Keratinocyte (primary cell): ENCODE results near the gene PCNT. TPM values are rescaled to one million over a fixed set of nuclear protein-coding genes. Genes with fewer than 3 reads are reported as not detected.

Source experiments
- DNase-seq: peaks from one replicate; pipeline ENCODE4 v3.0.0-alpha.2; 2011; ENCODE audit warnings: low read depth, missing footprints, low spot score
- FAIRE-seq: peaks from 2 replicates; lab custom pipeline; 2011; peaks lifted over from hg19 to GRCh38; lab: Jason Lieb, UNC
- H2AFZ ChIP-seq: 2 replicates; pipeline ENCODE4 v1.6.0; 2012; ENCODE audit warnings: low read length, control low read depth, inconsistent platforms; ENCODE audit not compliant: control insufficient read depth
- H3K27ac ChIP-seq: 2 replicates; pipeline ENCODE4 v1.5.1; 2011; ENCODE audit warnings: low read length; ENCODE audit not compliant: control insufficient read depth, insufficient read depth
- H3K27me3 ChIP-seq: 3 replicates; pipeline ENCODE4 v1.6.0; 2011; ENCODE audit warnings: low read length; ENCODE audit not compliant: control insufficient read depth, insufficient read depth; ENCODE audit errors: extremely low read depth
- H3K36me3 ChIP-seq, 2 experiments: 2 replicates in 1 of 2; 3 replicates in 1 of 2; pipeline ENCODE4 v1.5.1; 2011; ENCODE audit warnings: low read length in 2 of 2, mild to moderate bottlenecking in 1 of 2; ENCODE audit not compliant: control insufficient read depth in 2 of 2, insufficient read depth in 2 of 2; ENCODE audit errors: extremely low read depth in 1 of 2
- H3K4me1 ChIP-seq: 3 replicates; pipeline ENCODE4 v1.5.1; 2011; ENCODE audit warnings: low read length; ENCODE audit not compliant: control insufficient read depth, insufficient read depth; ENCODE audit errors: extremely low read depth
- H3K4me2 ChIP-seq: 3 replicates; pipeline ENCODE4 v1.6.0; 2011; ENCODE audit warnings: low read depth, low read length; ENCODE audit not compliant: control insufficient read depth, insufficient read depth; ENCODE audit errors: extremely low read depth
- H3K4me3 ChIP-seq, 3 experiments: fragments of 200-600 bp in 1 of 3; sonication (generic) in 1 of 3; 2 replicates in 2 of 3; 3 replicates in 1 of 3; pipeline ENCODE4 v1.5.1; 2011 to 2016; ENCODE audit warnings: low read length in 3 of 3, mild to moderate bottlenecking in 3 of 3, control low read depth in 2 of 3, inconsistent platforms in 1 of 3, low read depth in 1 of 3, mixed read lengths in 1 of 3, mixed run types in 1 of 3, moderate library complexity in 1 of 3; ENCODE audit not compliant: control insufficient read depth in 2 of 3, insufficient read depth in 2 of 3; ENCODE audit errors: extremely low read depth in 1 of 3
- H3K79me2 ChIP-seq: 2 replicates; pipeline ENCODE4 v1.6.0; 2012; ENCODE audit warnings: low read length; ENCODE audit not compliant: control insufficient read depth, insufficient read depth
- H3K9ac ChIP-seq: 3 replicates; pipeline ENCODE4 v1.6.0; 2011; ENCODE audit warnings: low read length; ENCODE audit not compliant: control insufficient read depth, insufficient read depth; ENCODE audit errors: extremely low read depth
- H3K9me1 ChIP-seq: 3 replicates; pipeline ENCODE4 v1.6.0; 2011; ENCODE audit warnings: low read length; ENCODE audit not compliant: control insufficient read depth, insufficient read depth; ENCODE audit errors: extremely low read depth
- H3K9me3 ChIP-seq: 2 replicates; pipeline ENCODE4 v1.5.1; 2012; ENCODE audit warnings: low read depth, low read length; ENCODE audit not compliant: control insufficient read depth
- H4K20me1 ChIP-seq: 3 replicates; pipeline ENCODE4 v1.6.0; 2011; ENCODE audit warnings: low read length; ENCODE audit not compliant: control insufficient read depth, insufficient read depth; ENCODE audit errors: extremely low read depth
- EZH2 ChIP-seq: IDR thresholded peaks from one replicate; pipeline ENCODE4 v1.6.1; 2012; ENCODE audit warnings: inconsistent platforms, mild to moderate bottlenecking, low read length, moderate library complexity
- dilution Hi-C: fragments of 300-500 bp; cut with MboI; formaldehyde crosslinking; loops from one replicate; pipeline ENCODE4 v1.7.0; 2020; ENCODE audit warnings: low sequenced_read_pairs; ENCODE audit not compliant: extremely low pct_ligation_motif_present
- polyA plus RNA-seq, 5 experiments: library from polyadenylated mRNA; depleted of rRNA in 3 of 5; stranded (reverse) in 3 of 5; stranded (forward) in 1 of 5; unstranded in 1 of 5; fragments of >200 nt; gene quantifications; 1 replicate in 1 of 5; 2 replicates in 3 of 5; 3 replicates in 1 of 5; pipeline versions ENCODE4 v1.2.1 to v1.2.3, GENCODE V29; 2011 to 2012; ENCODE audit warnings: missing spikeins in 2 of 5, low read depth in 1 of 5, low replicate concordance in 1 of 5
- TF ChIP-seq, protein P1 (sequence below), 3 experiments: IDR thresholded peaks in 1 of 3; conservative IDR thresholded peaks in 1 of 3; optimal IDR thresholded peaks in 1 of 3; 2 replicates in 2 of 3; 3 replicates in 1 of 3; pipeline versions ENCODE3 to v1.5.1; 2011; ENCODE audit warnings: low read length in 3 of 3, mild to moderate bottlenecking in 3 of 3, moderate library complexity in 2 of 3, control low read depth in 1 of 3, inconsistent platforms in 1 of 3; ENCODE audit not compliant: insufficient read depth in 2 of 3; ENCODE audit errors: extremely low read depth in 1 of 3

Gene PCNT
- polyA plus RNA-seq, 1 donor (not counting 4 experiments of a cell fraction or from before 2014, with no cell fraction given), result 9.8 TPM

DNA sequence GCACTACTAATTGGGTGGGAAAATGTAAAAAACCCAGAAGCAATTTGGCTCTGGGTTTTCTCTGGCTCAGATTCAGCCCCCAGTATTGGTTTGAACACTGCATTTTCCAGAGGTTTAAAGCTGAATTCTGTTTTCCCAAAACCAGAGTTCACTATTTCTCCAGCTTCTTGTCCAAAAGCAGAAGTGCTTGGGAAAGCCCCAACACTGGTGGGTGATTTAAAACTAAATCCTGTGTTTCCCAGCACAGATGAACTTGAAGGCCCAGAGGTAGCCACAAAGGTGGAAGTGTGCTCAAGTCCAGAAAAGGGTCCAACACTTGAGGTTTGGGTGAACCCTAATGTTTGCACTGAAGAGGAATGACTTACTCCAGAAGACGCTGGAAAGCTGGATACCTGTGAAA lies 39.2 kb upstream of the PCNT start:
- H3K27me3 ChIP-seq, result no peaks in the 10 kb centered on the region
- H2AFZ ChIP-seq, result no peak overlapping the region
- H3K27ac ChIP-seq, result peak overlapping the region; percentile 72
- H3K9me3 ChIP-seq, result no peaks in the 10 kb centered on the region
- no peaks in the 10 kb centered on the region for H4K20me1 ChIP-seq
- H3K79me2 ChIP-seq, result peaks cover 58% of the 10 kb centered on the region
- H3K9me1 ChIP-seq, result no peaks in the 10 kb centered on the region
- peak overlapping the region; percentile 89 for H3K9ac ChIP-seq
- TF ChIP-seq EZH2, result no peak
- TF ChIP-seq, protein P1, sequence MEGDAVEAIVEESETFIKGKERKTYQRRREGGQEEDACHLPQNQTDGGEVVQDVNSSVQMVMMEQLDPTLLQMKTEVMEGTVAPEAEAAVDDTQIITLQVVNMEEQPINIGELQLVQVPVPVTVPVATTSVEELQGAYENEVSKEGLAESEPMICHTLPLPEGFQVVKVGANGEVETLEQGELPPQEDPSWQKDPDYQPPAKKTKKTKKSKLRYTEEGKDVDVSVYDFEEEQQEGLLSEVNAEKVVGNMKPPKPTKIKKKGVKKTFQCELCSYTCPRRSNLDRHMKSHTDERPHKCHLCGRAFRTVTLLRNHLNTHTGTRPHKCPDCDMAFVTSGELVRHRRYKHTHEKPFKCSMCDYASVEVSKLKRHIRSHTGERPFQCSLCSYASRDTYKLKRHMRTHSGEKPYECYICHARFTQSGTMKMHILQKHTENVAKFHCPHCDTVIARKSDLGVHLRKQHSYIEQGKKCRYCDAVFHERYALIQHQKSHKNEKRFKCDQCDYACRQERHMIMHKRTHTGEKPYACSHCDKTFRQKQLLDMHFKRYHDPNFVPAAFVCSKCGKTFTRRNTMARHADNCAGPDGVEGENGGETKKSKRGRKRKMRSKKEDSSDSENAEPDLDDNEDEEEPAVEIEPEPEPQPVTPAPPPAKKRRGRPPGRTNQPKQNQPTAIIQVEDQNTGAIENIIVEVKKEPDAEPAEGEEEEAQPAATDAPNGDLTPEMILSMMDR (optimal IDR thresholded peaks at IDR 0.05 in 1 of 3, IDR thresholded peaks at IDR 0.05 in 1 of 3, conservative IDR thresholded peaks at IDR 0.05 in 1 of 3; ENCODE audit: extremely low read depth in 1 of 3, insufficient read depth in 2 of 3, low read length in 3 of 3), result no peak
- FAIRE-seq (no peak), DNase-seq (no peak)
- H3K4me2 ChIP-seq, result peak overlapping the region; percentile 85
- dilution Hi-C loops, result no loop called here
- H3K4me1 ChIP-seq, result peaks cover 21% of the 10 kb centered on the region
- H3K4me3 ChIP-seq, result peak overlapping the region; percentile 51 to 84 (median 62)
- peaks cover 10 to 26% of the 10 kb centered on the region in 2 experiments for H3K36me3 ChIP-seq

DNA sequence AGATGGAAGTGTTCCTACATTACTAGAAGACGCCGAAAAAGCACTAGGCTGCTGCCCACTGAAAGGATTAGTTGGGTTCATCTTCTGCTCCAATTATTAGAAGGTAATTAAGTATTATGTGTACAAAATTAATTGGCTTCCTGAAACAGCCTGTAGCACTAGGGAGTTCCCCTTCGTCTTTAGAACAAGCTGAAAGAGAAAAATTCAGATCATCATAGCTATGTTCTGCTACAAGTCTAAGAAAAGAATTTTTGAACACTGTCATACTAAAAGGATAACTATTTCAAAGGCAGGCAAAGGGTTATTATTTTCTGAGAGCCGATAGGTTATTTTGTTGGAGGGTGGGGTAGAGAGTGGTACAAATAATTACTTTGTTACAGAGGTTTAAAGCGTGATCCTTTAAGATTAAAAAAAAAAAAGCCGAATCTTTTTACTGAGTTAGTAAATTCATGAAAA lies 38.7 kb upstream of the PCNT start, which contains the start of gene MCM3AP:
Gene MCM3AP, minus strand, starts transcription at position 406 of the 456 bp plus-strand sequence. Its CDS starts 325 bp downstream, at position 81.
- no peaks in the 10 kb centered on the region for H3K9me3 ChIP-seq
- no peaks in the 10 kb centered on the region for H3K27me3 ChIP-seq
- peak within 1 kb of the TSS; percentile 85 for H3K4me2 ChIP-seq
- TF ChIP-seq, protein P1 (optimal IDR thresholded peaks at IDR 0.05 in 1 of 3, IDR thresholded peaks at IDR 0.05 in 1 of 3, conservative IDR thresholded peaks at IDR 0.05 in 1 of 3; ENCODE audit: extremely low read depth in 1 of 3, insufficient read depth in 2 of 3, low read length in 3 of 3), result no peak
- TF ChIP-seq EZH2, result no peak
- H3K36me3 ChIP-seq, result peaks cover 9 to 26% of the 10 kb centered on the region in 2 experiments
- no peak for DNase-seq
- no peaks in the 10 kb centered on the region for H3K9me1 ChIP-seq
- no peaks in the 10 kb centered on the region for H4K20me1 ChIP-seq
- H3K79me2 ChIP-seq, result peaks cover 55% of the 10 kb centered on the region
- peak within 1 kb of the TSS; percentile 70 for H2AFZ ChIP-seq
- dilution Hi-C loops, result no loop called here
- peak within 1 kb of the TSS; percentile 51 to 84 (median 62) for H3K4me3 ChIP-seq
- peak within 1 kb of the TSS; percentile 89 for H3K9ac ChIP-seq
- peak within 1 kb of the TSS; percentile 72 for H3K27ac ChIP-seq
- peaks cover 21% of the 10 kb centered on the region for H3K4me1 ChIP-seq
- no peak for FAIRE-seq
